Tibial nerve (tissue), 3 donors: ENCODE results near the gene EMC1.

ENCODE experiments used
- POLR2A ChIP-seq, 2 donors: fragments of 450-650 bp; IDR thresholded peaks; one replicate each; pipeline ENCODE4 v1.6.1; 2017; ENCODE audit warnings: antibody characterized with exemption in 2 of 2, mild to moderate bottlenecking in 2 of 2, moderate library complexity in 2 of 2
- TF ChIP-seq, protein P1 (sequence below), 5 experiments: fragments of 200-600 bp in 3 of 5; fragments of 450-650 bp in 2 of 5; sonication (generic) in 3 of 5; IDR thresholded peaks; one replicate each; pipeline ENCODE4 v1.5.1; 2016 to 2019; ENCODE audit warnings: antibody characterized with exemption in 5 of 5, mild to moderate bottlenecking in 3 of 5, moderate library complexity in 2 of 5

DNA sequence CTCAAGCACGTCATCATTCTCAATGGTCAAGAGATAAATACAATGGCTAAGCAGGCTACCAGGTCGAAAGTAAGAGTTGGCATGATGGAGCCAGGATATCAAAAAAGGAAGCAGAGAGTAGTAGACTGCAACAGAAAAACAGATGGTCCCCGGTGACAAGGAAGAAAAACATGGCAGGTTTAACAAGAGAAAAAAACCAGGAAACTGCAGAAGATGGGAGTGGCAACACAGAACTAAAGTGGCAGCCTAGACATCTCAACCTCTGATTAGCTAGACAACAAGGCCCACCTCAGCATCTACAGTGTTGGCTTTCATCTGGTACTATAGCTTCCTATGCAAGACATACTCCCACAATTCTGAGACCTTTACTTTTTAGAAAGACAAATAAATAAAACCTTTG, 44.4 kb downstream of the EMC1 start:
- TF ChIP-seq, protein P1, sequence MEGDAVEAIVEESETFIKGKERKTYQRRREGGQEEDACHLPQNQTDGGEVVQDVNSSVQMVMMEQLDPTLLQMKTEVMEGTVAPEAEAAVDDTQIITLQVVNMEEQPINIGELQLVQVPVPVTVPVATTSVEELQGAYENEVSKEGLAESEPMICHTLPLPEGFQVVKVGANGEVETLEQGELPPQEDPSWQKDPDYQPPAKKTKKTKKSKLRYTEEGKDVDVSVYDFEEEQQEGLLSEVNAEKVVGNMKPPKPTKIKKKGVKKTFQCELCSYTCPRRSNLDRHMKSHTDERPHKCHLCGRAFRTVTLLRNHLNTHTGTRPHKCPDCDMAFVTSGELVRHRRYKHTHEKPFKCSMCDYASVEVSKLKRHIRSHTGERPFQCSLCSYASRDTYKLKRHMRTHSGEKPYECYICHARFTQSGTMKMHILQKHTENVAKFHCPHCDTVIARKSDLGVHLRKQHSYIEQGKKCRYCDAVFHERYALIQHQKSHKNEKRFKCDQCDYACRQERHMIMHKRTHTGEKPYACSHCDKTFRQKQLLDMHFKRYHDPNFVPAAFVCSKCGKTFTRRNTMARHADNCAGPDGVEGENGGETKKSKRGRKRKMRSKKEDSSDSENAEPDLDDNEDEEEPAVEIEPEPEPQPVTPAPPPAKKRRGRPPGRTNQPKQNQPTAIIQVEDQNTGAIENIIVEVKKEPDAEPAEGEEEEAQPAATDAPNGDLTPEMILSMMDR (IDR thresholded peaks at IDR 0.05), result no peak
- no peak for TF ChIP-seq POLR2A (IDR thresholded peaks at IDR 0.05)
